Measurements from ENCODE around the gene NSD2. TPM values are rescaled to one million over a fixed set of nuclear protein-coding genes. Genes with fewer than 3 reads are reported as not detected.
A peak's percentile ranks its signal among the peaks of the same experiment; 100 is the strongest.
"Not testable (repeated sequence)": the region's sequence is repeated elsewhere in the genome, so short reads cannot be mapped to it uniquely, and the experiment has no call there.

NSD2 gene
- total RNA-seq, 2 donors from 2014 or later: 232 to 268 TPM

DNA sequence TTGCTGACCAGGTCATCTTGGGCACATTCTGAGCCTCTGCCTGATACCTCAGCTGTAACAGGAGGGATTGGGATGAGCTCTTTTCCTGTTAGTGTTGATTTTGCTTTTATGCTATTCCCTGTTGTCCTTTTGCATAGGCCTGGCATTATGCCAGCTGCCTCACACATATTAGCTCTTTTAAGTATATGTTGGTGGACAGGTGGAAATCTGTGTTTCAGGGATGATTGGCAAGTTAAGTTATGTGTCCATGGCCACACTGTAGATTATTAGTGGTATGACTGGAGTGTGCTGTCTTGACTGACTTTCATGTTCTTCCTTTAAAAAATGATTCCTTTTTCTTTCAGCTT is 28.9 kb downstream of the NSD2 start:
- H3K27ac Mint-ChIP-seq: no peak overlapping the region
- H3K27me3 Mint-ChIP-seq (ENCODE audit: low read depth): no peaks in the 10 kb centered on the region
- H3K4me1 Mint-ChIP-seq (ENCODE audit: low read depth): peaks cover 44% of the 10 kb centered on the region
- no peak for DNase-seq
- no peak overlapping the region for H3K4me3 Mint-ChIP-seq
- H3K9me3 Mint-ChIP-seq: no peaks in the 10 kb centered on the region
- ATAC-seq (replicated peaks in 1 of 2): no peak
- peaks cover 8 to 38% of the 10 kb centered on the region in 2 donors for H3K36me3 Mint-ChIP-seq (ENCODE audit: insufficient read depth in 2 of 2)

- peaks cover 48% of the 10 kb centered on the region for H3K4me1 Mint-ChIP-seq (ENCODE audit: low read depth)
- DNase-seq (no peak), ATAC-seq (replicated peaks in 1 of 2) (no peak)
- H3K4me3 Mint-ChIP-seq: no peak overlapping the region
- H3K27ac Mint-ChIP-seq: no peak overlapping the region
- H3K9me3 Mint-ChIP-seq: no peaks in the 10 kb centered on the region
- no peaks in the 10 kb centered on the region for H3K27me3 Mint-ChIP-seq (ENCODE audit: low read depth)
- H3K36me3 Mint-ChIP-seq (ENCODE audit: insufficient read depth in 2 of 2): peaks cover 8 to 40% of the 10 kb centered on the region in 2 donors
These were observed 29.4 kb downstream of the NSD2 start for GRCh38 chr4:1900624-1901023.

DNA sequence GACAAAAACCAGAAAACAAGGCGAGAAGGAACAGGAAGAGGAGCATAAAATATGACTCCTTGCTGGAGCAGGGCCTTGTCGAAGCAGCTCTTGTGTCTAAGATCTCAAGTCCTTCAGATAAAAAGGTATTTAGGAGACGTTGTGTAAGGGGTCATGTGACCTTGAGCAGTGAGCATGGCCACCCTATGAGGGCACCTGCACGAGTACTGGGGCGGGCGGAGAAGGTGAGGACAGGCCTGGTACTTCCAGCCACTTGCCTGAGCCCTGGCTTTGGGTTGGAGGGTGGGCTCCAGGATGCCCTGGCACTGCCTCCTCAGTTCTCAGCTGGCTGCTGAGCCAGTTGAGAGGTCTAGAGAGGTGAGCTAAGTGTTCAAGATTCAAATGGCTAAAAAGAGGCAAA is 29.9 kb downstream of the NSD2 start:
- no peak for ATAC-seq (replicated peaks in 1 of 2)
- Mint-ChIP-seq H3K4me3 (no peak overlapping the region), H3K4me1 (ENCODE audit: low read depth) (peaks cover 50% of the 10 kb centered on the region), H3K27me3 (ENCODE audit: low read depth) (no peaks in the 10 kb centered on the region), H3K9me3 (no peaks in the 10 kb centered on the region), H3K36me3 (ENCODE audit: insufficient read depth in 2 of 2) (peaks cover 8 to 40% of the 10 kb centered on the region in 2 donors), H3K27ac (no peak overlapping the region)
- DNase-seq: no peak

DNA sequence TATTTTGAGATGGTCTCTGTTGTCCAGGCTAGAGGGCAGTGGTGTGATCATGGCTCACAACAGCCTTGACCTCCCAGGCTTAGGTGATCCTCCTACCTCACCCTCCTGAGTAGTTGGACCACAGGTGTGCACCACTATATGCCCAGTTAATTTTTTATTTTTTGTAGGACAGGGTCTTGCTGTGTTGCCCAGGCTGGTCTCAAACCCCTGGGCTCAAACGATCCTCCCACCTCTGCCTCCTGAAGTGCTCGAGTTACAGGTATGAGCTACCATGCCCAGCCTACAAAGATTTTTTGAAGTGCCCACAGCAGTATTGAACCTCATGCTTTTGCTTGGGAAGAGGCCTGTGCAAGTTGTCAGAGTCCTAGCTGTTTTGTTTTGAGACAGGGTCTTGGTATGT is 31.1 kb downstream of the NSD2 start:
- H3K9me3 Mint-ChIP-seq: no peaks in the 10 kb centered on the region
- DNase-seq (no peak), ATAC-seq (replicated peaks in 1 of 2) (no peak)
- H3K27ac Mint-ChIP-seq: no peak overlapping the region
- H3K4me1 Mint-ChIP-seq (ENCODE audit: low read depth): peaks cover 61% of the 10 kb centered on the region
- H3K27me3 Mint-ChIP-seq (ENCODE audit: low read depth): no peaks in the 10 kb centered on the region
- H3K36me3 Mint-ChIP-seq (ENCODE audit: insufficient read depth in 2 of 2): peaks cover 8 to 44% of the 10 kb centered on the region in 2 donors
- H3K4me3 Mint-ChIP-seq: no peak overlapping the region

DNA sequence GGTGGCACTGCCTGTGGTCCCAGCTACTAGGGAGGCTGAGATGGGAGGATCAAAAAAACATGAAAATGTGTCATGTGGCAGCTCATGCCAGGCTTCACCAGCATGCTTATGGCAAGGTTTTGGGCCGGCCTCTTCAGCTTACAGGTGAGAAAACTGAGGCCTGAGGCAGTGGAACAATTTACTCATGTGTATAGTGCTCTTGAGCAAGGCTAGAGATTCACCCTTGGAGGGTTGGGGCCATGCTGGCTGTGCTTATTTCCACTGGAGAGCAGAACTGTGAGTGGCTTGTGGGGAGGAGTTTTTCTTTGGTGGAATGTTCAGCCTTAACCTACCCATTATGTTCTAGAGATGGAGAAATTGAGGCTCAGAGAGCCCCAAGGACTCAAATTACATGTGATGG is 31.8 kb downstream of the NSD2 start:
- Mint-ChIP-seq H3K4me1 (ENCODE audit: low read depth) (peaks cover 64% of the 10 kb centered on the region), H3K27ac (no peak overlapping the region), H3K27me3 (ENCODE audit: low read depth) (no peaks in the 10 kb centered on the region), H3K36me3 (ENCODE audit: insufficient read depth in 2 of 2) (peaks cover 8 to 46% of the 10 kb centered on the region in 2 donors), H3K4me3 (no peak overlapping the region), H3K9me3 (no peaks in the 10 kb centered on the region)
- no peak for DNase-seq
- no peak for ATAC-seq (replicated peaks in 1 of 2)

DNA sequence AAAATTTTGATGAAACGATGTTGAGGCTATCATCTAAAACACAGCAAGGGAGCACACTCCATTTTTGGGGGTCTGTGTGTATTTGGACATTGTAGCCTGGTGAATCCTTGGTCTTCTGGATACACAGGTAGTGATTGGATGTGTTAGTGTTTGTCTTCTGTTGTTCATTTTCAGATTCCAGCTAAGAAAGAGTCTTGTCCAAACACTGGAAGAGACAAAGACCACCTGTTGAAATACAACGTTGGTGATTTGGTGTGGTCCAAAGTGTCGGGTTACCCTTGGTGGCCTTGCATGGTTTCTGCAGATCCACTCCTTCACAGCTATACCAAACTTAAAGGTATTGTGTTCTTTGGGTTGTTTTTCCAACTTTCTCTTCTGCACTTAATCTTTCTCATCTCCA is 32.8 kb downstream of the NSD2 start:
- Mint-ChIP-seq H3K4me3 (no peak overlapping the region), H3K27ac (no peak overlapping the region), H3K9me3 (no peaks in the 10 kb centered on the region), H3K27me3 (ENCODE audit: low read depth) (no peaks in the 10 kb centered on the region), H3K36me3 (ENCODE audit: insufficient read depth in 2 of 2) (peaks cover 8 to 49% of the 10 kb centered on the region in 2 donors), H3K4me1 (ENCODE audit: low read depth) (peaks cover 63% of the 10 kb centered on the region)
- ATAC-seq (replicated peaks in 1 of 2): no peak
- DNase-seq: no peak

DNA sequence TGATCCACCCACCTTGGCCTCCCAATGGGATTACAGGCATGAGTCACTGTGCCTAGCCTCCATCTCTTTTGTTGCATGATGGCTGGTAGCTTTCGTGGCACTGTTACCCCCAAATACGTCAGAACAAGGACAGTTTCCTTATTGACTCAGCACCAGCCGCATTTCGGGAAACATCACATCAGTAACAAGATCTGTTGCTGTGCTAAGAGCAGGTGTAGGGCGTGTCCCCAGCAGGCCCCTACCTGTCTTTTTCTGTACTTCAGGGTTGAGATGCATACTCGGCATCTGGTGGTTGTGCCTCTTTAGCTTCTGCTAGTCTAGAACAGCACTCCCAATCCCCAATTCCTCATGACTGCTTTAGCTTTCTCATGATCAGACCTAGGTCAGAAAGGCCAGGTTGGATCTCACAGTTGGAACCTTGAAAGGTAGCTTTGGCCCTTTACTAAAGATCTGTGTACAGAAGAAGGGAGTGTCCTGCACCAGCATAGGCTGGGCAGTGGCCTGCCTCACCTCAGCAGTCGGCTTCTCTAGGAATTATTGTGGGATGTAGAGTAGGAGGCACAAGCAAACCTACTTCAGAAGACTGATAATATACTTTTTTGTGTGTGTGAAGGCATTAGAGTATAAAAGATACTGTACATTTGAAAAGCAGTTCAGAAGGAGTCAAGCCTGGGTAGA is 36.8 kb downstream of the NSD2 start:
- no peaks in the 10 kb centered on the region for H3K27me3 Mint-ChIP-seq (ENCODE audit: low read depth)
- DNase-seq (no peak), ATAC-seq (replicated peaks in 1 of 2) (peak in 1 of 2 donors; percentile 48)
- peaks cover 8 to 52% of the 10 kb centered on the region in 2 donors for H3K36me3 Mint-ChIP-seq (ENCODE audit: insufficient read depth in 2 of 2)
- peak overlapping the region in 1 of 2 donors; percentile 4 for H3K4me3 Mint-ChIP-seq
- H3K9me3 Mint-ChIP-seq: no peaks in the 10 kb centered on the region
- H3K27ac Mint-ChIP-seq: peak overlapping the region; percentile 80
- H3K4me1 Mint-ChIP-seq (ENCODE audit: low read depth): peaks cover 50% of the 10 kb centered on the region

DNA sequence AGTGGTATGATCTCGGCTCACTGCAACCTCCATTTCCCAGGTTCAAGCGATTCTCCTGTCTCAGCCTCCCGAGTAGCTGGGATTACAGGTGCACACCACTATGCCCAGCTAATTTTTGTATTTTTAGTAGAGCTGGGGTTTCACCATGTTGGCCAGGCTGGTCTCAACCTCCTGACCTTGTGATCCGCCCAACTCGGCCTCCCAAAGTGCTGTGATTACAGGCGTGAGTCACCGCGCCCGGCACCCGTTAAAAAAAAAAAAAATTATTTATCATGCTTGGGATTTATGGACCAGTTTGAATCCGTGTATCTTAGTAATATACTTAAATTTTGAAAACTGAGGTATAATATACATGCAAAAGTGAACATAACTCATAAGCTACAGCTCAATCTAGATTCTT is 38.5 kb downstream of the NSD2 start:
- peaks cover 10 to 43% of the 10 kb centered on the region in 2 donors for H3K36me3 Mint-ChIP-seq (ENCODE audit: insufficient read depth in 2 of 2)
- DNase-seq; H3K9me3 Mint-ChIP-seq; ATAC-seq (replicated peaks in 1 of 2); H3K27me3 Mint-ChIP-seq (ENCODE audit: low read depth); H3K4me3 Mint-ChIP-seq; H3K27ac Mint-ChIP-seq: not testable (repeated sequence)
- H3K4me1 Mint-ChIP-seq (ENCODE audit: low read depth): peaks cover 39% of the 10 kb centered on the region

GRCh38 chr4:1910643-1911042 is 39.5 kb downstream of the NSD2 start:
- Mint-ChIP-seq H3K4me1 (ENCODE audit: low read depth) (peaks cover 30% of the 10 kb centered on the region), H3K36me3 (ENCODE audit: insufficient read depth in 2 of 2) (peaks cover 12 to 43% of the 10 kb centered on the region in 2 donors), H3K27ac (no peak overlapping the region), H3K27me3 (ENCODE audit: low read depth) (no peaks in the 10 kb centered on the region), H3K9me3 (no peaks in the 10 kb centered on the region), H3K4me3 (no peak overlapping the region)
- ATAC-seq (replicated peaks in 1 of 2) (no peak), DNase-seq (no peak)

GRCh38 chr4:1911316-1911715 is 40.1 kb downstream of the NSD2 start:
- peaks cover 14 to 49% of the 10 kb centered on the region in 2 donors for H3K36me3 Mint-ChIP-seq (ENCODE audit: insufficient read depth in 2 of 2)
- H3K9me3 Mint-ChIP-seq; H3K27ac Mint-ChIP-seq; H3K4me3 Mint-ChIP-seq; DNase-seq; ATAC-seq (replicated peaks in 1 of 2); H3K27me3 Mint-ChIP-seq (ENCODE audit: low read depth): not testable (repeated sequence)
- H3K4me1 Mint-ChIP-seq (ENCODE audit: low read depth): peaks cover 26% of the 10 kb centered on the region

- DNase-seq: no peak
- Mint-ChIP-seq H3K9me3 (no peaks in the 10 kb centered on the region), H3K27me3 (ENCODE audit: low read depth) (no peaks in the 10 kb centered on the region), H3K36me3 (ENCODE audit: insufficient read depth in 2 of 2) (peaks cover 7 to 33% of the 10 kb centered on the region in 2 donors), H3K4me3 (no peak overlapping the region), H3K27ac (no peak overlapping the region), H3K4me1 (ENCODE audit: low read depth) (peaks cover under 1% of the 10 kb centered on the region)
- no peak for ATAC-seq (replicated peaks in 1 of 2)
These were observed 51.6 kb downstream of the NSD2 start for GRCh38 chr4:1922821-1923220.

GRCh38 chr4:1927675-1928074 is 56.5 kb downstream of the NSD2 start:
- H3K4me3 Mint-ChIP-seq: no peak overlapping the region
- ATAC-seq (replicated peaks in 1 of 2) (no peak), DNase-seq (no peak)
- no peaks in the 10 kb centered on the region for H3K27me3 Mint-ChIP-seq (ENCODE audit: low read depth)
- H3K4me1 Mint-ChIP-seq (ENCODE audit: low read depth): peaks cover 7% of the 10 kb centered on the region
- H3K27ac Mint-ChIP-seq: no peak overlapping the region
- peaks cover 2 to 27% of the 10 kb centered on the region in 2 donors for H3K36me3 Mint-ChIP-seq (ENCODE audit: insufficient read depth in 2 of 2)
- H3K9me3 Mint-ChIP-seq: no peaks in the 10 kb centered on the region

DNA sequence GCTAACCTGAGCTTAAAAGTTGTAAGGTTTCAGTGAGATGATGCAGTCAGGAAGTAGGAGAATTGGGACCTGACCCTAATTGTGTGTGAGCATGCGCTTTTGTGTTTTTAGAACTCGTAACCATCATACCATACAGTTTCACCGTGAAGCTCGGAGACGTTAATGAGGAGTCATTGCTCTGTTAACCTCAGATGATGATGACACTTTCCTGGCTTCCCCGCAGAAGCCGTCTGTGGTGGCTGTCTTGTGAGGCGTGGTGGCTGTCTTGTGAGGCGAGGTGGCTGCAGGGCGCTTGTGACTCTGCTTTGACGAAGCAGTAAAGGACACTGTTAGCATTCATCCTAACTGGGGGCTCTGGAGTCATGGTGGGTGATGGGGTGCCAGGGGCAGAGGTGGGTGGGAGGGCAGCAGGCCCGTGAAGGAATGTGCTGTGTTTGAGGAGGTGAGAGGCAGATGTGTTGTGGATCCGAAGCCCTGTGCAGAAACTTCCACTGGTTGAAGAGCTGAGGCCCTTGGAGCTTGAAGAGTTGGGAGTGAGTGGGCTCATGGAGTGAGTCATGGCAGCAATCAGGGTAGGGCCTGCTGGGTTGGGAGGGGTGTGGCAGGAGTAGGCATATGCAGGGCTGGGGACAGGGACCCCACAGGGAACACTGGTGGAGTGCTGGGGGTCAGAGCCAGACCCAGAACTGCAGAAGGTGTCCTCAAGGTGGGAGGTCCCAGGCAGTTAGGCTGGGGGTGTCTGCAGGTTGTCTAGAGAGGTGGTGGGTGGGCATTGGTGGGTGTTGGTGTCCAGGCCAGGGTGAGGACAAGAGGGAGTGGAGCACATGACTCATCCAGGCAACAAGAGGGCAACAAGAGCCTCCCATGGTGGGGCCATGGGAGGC is 57.4 kb downstream of the NSD2 start:
- Mint-ChIP-seq H3K9me3 (no peaks in the 10 kb centered on the region), H3K4me3 (no peak overlapping the region), H3K36me3 (ENCODE audit: insufficient read depth in 2 of 2) (peaks cover 2 to 20% of the 10 kb centered on the region in 2 donors), H3K4me1 (ENCODE audit: low read depth) (peaks cover 7% of the 10 kb centered on the region), H3K27ac (no peak overlapping the region), H3K27me3 (ENCODE audit: low read depth) (no peaks in the 10 kb centered on the region)
- DNase-seq (no peak), ATAC-seq (replicated peaks in 1 of 2) (peak; percentile 21 to 48)

Data from activated T-cell treated with anti-CD3 and anti-CD28 coated beads, Interleukin-2, amount 50 U/mL, for 72 hours (primary cell).